Activated CD8-positive, alpha-beta memory T cell treated with anti-CD3 and anti-CD28 coated beads, Interleukin-2, amount 50 U/mL, for 1 hour (primary cell): ENCODE data around the gene VWA3B.

Experiments
- DNase-seq: peaks from one replicate; pipeline ENCODE4 v3.0.0-alpha.2; 2020; ENCODE audit errors: extremely low read depth

The VWA3B gene

GRCh38 chr2:98177286-98177685 is 90.3 kb downstream of the VWA3B start:
- DNase-seq = no peak

GRCh38 chr2:98177986-98178385 is 91.0 kb downstream of the VWA3B start:
- no peak for DNase-seq

- DNase-seq = no peak
Measured at GRCh38 chr2:98180456-98180855, 93.5 kb downstream of the VWA3B start.

GRCh38 chr2:98181346-98181745 is 94.4 kb downstream of the VWA3B start:
- DNase-seq = no peak

- DNase-seq = no peak
Measured at GRCh38 chr2:98185801-98186200, 98.8 kb downstream of the VWA3B start.

- no peak for DNase-seq
Measured at GRCh38 chr2:98187194-98187593, 100.2 kb downstream of the VWA3B start.

- DNase-seq = no peak
Measured at GRCh38 chr2:98188351-98189046, 101.5 kb downstream of the VWA3B start.

GRCh38 chr2:98191883-98192282 is 104.9 kb downstream of the VWA3B start:
- no peak for DNase-seq

GRCh38 chr2:98201576-98201975 is 114.6 kb downstream of the VWA3B start:
- DNase-seq = no peak

- no peak for DNase-seq
Measured at GRCh38 chr2:98205889-98206288, 118.9 kb downstream of the VWA3B start.

- DNase-seq = no peak
Measured at GRCh38 chr2:98212092-98213000, 125.4 kb downstream of the VWA3B start.

- no peak for DNase-seq
Measured at GRCh38 chr2:98216616-98217015, 129.6 kb downstream of the VWA3B start.

- no peak for DNase-seq
Measured at GRCh38 chr2:98219152-98219551, 132.2 kb downstream of the VWA3B start.

GRCh38 chr2:98233941-98234340 is 147.0 kb downstream of the VWA3B start:
- no peak for DNase-seq

- no peak for DNase-seq
Measured at GRCh38 chr2:98234776-98235175, 147.8 kb downstream of the VWA3B start.

GRCh38 chr2:98236935-98237334 is 150.0 kb downstream of the VWA3B start:
- DNase-seq = no peak

- DNase-seq = no peak
Measured at GRCh38 chr2:98240786-98241398, 153.9 kb downstream of the VWA3B start.

GRCh38 chr2:98241592-98241991 is 154.6 kb downstream of the VWA3B start:
- no peak for DNase-seq

- DNase-seq = no peak
Measured at GRCh38 chr2:98242003-98242402, 155.0 kb downstream of the VWA3B start.

GRCh38 chr2:98245491-98245890 is 158.5 kb downstream of the VWA3B start:
- DNase-seq = no peak

GRCh38 chr2:98247383-98247782 is 160.4 kb downstream of the VWA3B start:
- no peak for DNase-seq

GRCh38 chr2:98252038-98252773 is 165.2 kb downstream of the VWA3B start:
- DNase-seq = no peak
